Astrocyte (in vitro differentiated cells and primary cell): ENCODE data around the gene KRT76.

Experiments used
- EZH2 ChIP-seq: IDR thresholded peaks from 2 replicates; pipeline ENCODE4 v1.6.1; 2012; ENCODE audit warnings: mild to moderate bottlenecking, low read length, inconsistent platforms; ENCODE audit not compliant: insufficient read depth
- TF ChIP-seq, protein P1 (sequence below): IDR thresholded peaks from 2 replicates; pipeline ENCODE4 v1.5.1; 2011; ENCODE audit warnings: low read depth, mild to moderate bottlenecking, inconsistent platforms, low read length, moderate library complexity; ENCODE audit not compliant: insufficient read depth

DNA sequence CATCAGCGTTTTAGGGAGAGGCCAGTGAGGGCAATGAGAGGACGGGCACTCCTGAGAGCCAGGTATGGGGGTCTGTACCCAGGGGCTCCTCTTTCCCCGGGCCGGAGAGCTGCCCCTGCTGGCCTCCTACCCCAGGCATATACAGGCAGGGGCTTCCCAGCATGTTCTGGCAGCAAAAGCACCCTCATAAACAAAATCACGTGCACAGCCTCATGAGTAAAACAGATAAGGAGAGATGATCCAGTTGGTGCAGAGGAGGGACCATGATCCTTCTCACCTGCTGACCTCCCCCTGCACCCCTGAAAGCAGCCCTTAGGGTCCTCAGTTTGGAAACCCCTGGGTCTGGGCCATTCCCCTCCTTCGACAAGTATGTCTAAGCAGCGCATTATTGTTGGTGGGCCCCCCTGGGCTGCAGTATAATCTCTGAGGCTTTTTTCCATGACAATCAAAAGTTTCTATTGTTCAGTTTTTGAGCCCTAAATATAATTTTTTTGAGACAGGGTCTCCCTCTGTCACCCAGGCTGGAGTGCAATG is 41.8 kb upstream of the KRT76 start:
- no peak for TF ChIP-seq EZH2
- TF ChIP-seq, protein P1, sequence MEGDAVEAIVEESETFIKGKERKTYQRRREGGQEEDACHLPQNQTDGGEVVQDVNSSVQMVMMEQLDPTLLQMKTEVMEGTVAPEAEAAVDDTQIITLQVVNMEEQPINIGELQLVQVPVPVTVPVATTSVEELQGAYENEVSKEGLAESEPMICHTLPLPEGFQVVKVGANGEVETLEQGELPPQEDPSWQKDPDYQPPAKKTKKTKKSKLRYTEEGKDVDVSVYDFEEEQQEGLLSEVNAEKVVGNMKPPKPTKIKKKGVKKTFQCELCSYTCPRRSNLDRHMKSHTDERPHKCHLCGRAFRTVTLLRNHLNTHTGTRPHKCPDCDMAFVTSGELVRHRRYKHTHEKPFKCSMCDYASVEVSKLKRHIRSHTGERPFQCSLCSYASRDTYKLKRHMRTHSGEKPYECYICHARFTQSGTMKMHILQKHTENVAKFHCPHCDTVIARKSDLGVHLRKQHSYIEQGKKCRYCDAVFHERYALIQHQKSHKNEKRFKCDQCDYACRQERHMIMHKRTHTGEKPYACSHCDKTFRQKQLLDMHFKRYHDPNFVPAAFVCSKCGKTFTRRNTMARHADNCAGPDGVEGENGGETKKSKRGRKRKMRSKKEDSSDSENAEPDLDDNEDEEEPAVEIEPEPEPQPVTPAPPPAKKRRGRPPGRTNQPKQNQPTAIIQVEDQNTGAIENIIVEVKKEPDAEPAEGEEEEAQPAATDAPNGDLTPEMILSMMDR: no peak
